A549 (cell line): ENCODE results near the gene RBMS3.

Source experiments
- CHD2 ChIP-seq: fragments of 150-350 bp; IDR thresholded peaks from 2 replicates; pipeline ENCODE4 v1.6.1; 2014; ENCODE audit warnings: low read length; ENCODE audit not compliant: partially characterized antibody
- CHD4 ChIP-seq: fragments of 200-600 bp; sonication (generic); IDR thresholded peaks from 2 replicates; pipeline ENCODE4 v1.6.1; 2016; ENCODE audit warnings: antibody characterized with exemption, mild to moderate bottlenecking, borderline replicate concordance
- POLR2A ChIP-seq: IDR thresholded peaks from 2 replicates; pipeline ENCODE4 v1.6.1; 2012; ENCODE audit warnings: mild to moderate bottlenecking, low read length
- TP53 ChIP-seq: fragments of 250-450 bp; sonication (Bioruptor Pico); IDR thresholded peaks from 2 replicates; pipeline ENCODE4 v1.5.0; 2021; ENCODE audit warnings: mild to moderate bottlenecking, moderate library complexity
- TF ChIP-seq, protein P1 (sequence below): IDR thresholded peaks from 2 replicates; pipeline ENCODE4 v1.6.1; 2012
- TF ChIP-seq, protein P2 (sequence below): fragments of >200 bp; sonication (Bioruptor Twin); formaldehyde crosslinking; IDR thresholded peaks from 3 replicates; pipeline ENCODE4 v1.5.1; 2016

GRCh38 chr3:29594261-29594660 lies 313.4 kb downstream of the RBMS3 start:
- TF ChIP-seq, protein P1, sequence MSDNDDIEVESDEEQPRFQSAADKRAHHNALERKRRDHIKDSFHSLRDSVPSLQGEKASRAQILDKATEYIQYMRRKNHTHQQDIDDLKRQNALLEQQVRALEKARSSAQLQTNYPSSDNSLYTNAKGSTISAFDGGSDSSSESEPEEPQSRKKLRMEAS = no peak
- TF ChIP-seq, protein P2, sequence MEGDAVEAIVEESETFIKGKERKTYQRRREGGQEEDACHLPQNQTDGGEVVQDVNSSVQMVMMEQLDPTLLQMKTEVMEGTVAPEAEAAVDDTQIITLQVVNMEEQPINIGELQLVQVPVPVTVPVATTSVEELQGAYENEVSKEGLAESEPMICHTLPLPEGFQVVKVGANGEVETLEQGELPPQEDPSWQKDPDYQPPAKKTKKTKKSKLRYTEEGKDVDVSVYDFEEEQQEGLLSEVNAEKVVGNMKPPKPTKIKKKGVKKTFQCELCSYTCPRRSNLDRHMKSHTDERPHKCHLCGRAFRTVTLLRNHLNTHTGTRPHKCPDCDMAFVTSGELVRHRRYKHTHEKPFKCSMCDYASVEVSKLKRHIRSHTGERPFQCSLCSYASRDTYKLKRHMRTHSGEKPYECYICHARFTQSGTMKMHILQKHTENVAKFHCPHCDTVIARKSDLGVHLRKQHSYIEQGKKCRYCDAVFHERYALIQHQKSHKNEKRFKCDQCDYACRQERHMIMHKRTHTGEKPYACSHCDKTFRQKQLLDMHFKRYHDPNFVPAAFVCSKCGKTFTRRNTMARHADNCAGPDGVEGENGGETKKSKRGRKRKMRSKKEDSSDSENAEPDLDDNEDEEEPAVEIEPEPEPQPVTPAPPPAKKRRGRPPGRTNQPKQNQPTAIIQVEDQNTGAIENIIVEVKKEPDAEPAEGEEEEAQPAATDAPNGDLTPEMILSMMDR = no peak
- no peak for TF ChIP-seq POLR2A
- TF ChIP-seq CHD4 = no peak
- no peak for TF ChIP-seq TP53 (CRISPR knock-in tag)
- TF ChIP-seq CHD2 = no peak
